GM18499 (cell line): Measurements from ENCODE around the gene ARFGAP3.
"Not testable (repeated sequence)": the region's sequence is repeated elsewhere in the genome, so short reads cannot be mapped to it uniquely, and the experiment has no call there.

ENCODE experiments used
- ATAC-seq: cut with Tn5 transposase; IDR thresholded peaks from one replicate; pipeline ENCODE4 v1.9.1; 2021; ENCODE audit warnings: moderate number of reproducible peaks; ENCODE audit not compliant: insufficient read depth, unreplicated experiment

ARFGAP3 gene

GRCh38 chr22:42799461-42800405, 57.3 kb downstream of the ARFGAP3 start:
- no peak for ATAC-seq

- no peak for ATAC-seq
Measured at GRCh38 chr22:42799061-42799460, 58.0 kb downstream of the ARFGAP3 start.

GRCh38 chr22:42797011-42797410, 60.1 kb downstream of the ARFGAP3 start:
- ATAC-seq = no peak

- ATAC-seq = no peak
Measured at GRCh38 chr22:42796081-42796480, 61.0 kb downstream of the ARFGAP3 start.

GRCh38 chr22:42794551-42795510, 62.2 kb downstream of the ARFGAP3 start:
- no peak for ATAC-seq

- no peak for ATAC-seq
Measured at GRCh38 chr22:42793848-42794405, 63.1 kb downstream of the ARFGAP3 start.

- no peak for ATAC-seq
Measured at GRCh38 chr22:42792909-42793847, 63.9 kb downstream of the ARFGAP3 start.

GRCh38 chr22:42792453-42792908, 64.6 kb downstream of the ARFGAP3 start:
- no peak for ATAC-seq

GRCh38 chr22:42791721-42792452, 65.2 kb downstream of the ARFGAP3 start:
- no peak for ATAC-seq

GRCh38 chr22:42788466-42788865, 68.6 kb downstream of the ARFGAP3 start:
- no peak for ATAC-seq

GRCh38 chr22:42788021-42788420, 69.1 kb downstream of the ARFGAP3 start:
- ATAC-seq = no peak

GRCh38 chr22:42787357-42787736, 69.7 kb downstream of the ARFGAP3 start:
- ATAC-seq = no peak

- ATAC-seq = no peak
Measured at GRCh38 chr22:42786606-42787356, 70.3 kb downstream of the ARFGAP3 start.

- ATAC-seq = no peak
Measured at GRCh38 chr22:42785706-42786499, 71.2 kb downstream of the ARFGAP3 start.

- ATAC-seq = not testable (repeated sequence)
Measured at GRCh38 chr22:42782306-42782705, 74.8 kb downstream of the ARFGAP3 start.

GRCh38 chr22:42780070-42780540, 77.0 kb downstream of the ARFGAP3 start:
- no peak for ATAC-seq

- no peak for ATAC-seq
Measured at GRCh38 chr22:42777126-42777525, 79.9 kb downstream of the ARFGAP3 start.
